OCI-LY7 (cell line): ENCODE results near the gene PARP16.

Source experiments
- CTCF ChIP-seq: fragments of 200-600 bp; sonication (generic); conservative IDR thresholded peaks from 2 replicates; pipeline ENCODE4 v1.5.1; 2014; ENCODE audit warnings: mild to moderate bottlenecking, antibody characterized with exemption, low read length, moderate library complexity, mixed read lengths
- EZH2phosphoT487 ChIP-seq: fragments of 200-600 bp; sonication (generic); IDR thresholded peaks from 2 replicates; pipeline ENCODE4 v1.6.1; 2018; ENCODE audit warnings: low read depth, borderline replicate concordance, mild to moderate bottlenecking, mixed run types, antibody characterized with exemption, low read length, moderate library complexity, mixed read lengths

- TF ChIP-seq CTCF (no peak), EZH2phosphoT487 (no peak)
Measured at GRCh38 chr15:65255486-65256140, 31.1 kb downstream of the PARP16 start.
